Measurements from ENCODE around the gene MOCOS.

MOCOS gene

DNA sequence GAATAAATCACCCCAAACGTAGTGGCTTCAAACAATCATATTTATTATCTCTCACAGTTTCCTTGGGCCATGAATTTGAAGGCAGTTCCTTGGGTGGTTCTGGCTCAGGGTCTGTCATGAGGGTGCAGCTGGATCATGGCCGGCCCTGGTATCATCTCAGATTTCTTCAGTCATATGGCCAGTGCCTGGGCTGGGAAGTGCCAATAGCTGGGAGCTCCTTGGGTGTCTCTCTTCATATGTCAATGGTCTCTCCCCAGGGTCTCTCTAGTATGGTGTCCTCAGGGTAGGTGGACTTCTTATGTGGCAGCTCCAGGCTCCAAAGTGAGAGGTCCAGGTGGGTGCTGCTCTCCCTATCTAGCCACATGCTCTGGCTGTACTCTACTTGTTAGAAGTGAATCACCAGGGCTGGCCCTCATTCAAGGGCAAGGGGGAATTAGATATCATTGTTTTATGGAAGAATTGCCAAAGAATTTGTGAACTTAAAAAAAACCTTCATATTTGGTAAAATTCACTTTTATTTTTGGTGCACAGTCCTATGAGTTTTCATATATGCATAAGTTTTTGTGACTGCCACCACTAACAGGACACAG is 125.6 kb downstream of the MOCOS start:
- no peaks in the 10 kb centered on the region for H3K4me1 ChIP-seq (ENCODE audit: insufficient read depth, low read length, severe bottlenecking)
- H3K27me3 ChIP-seq (ENCODE audit: insufficient read depth, low read length) = no peaks in the 10 kb centered on the region
- H3K4me3 ChIP-seq (ENCODE audit: low read depth, low read length, poor library complexity, severe bottlenecking) = no peak overlapping the region
- no peaks in the 10 kb centered on the region for H3F3A ChIP-seq (ENCODE audit: insufficient read depth, low read length)
- no peaks in the 10 kb centered on the region for H3K9me2 ChIP-seq (ENCODE audit: low read depth, low read length)
- no peaks in the 10 kb centered on the region for H4K20me1 ChIP-seq (ENCODE audit: insufficient read depth, low read length)
- H3K4me2 ChIP-seq (ENCODE audit: low read length) = no peak overlapping the region
- no peaks in the 10 kb centered on the region for H3K9me3 ChIP-seq (ENCODE audit: low read length)
- no peaks in the 10 kb centered on the region for H3K79me2 ChIP-seq (ENCODE audit: insufficient read depth, low read length)
- H3K36me3 ChIP-seq (ENCODE audit: insufficient read depth, low read length) = no peaks in the 10 kb centered on the region
- no peak for TF ChIP-seq EZH2 (IDR thresholded peaks at IDR 0.05; ENCODE audit: borderline replicate concordance, low read length)
- TF ChIP-seq, protein P1, sequence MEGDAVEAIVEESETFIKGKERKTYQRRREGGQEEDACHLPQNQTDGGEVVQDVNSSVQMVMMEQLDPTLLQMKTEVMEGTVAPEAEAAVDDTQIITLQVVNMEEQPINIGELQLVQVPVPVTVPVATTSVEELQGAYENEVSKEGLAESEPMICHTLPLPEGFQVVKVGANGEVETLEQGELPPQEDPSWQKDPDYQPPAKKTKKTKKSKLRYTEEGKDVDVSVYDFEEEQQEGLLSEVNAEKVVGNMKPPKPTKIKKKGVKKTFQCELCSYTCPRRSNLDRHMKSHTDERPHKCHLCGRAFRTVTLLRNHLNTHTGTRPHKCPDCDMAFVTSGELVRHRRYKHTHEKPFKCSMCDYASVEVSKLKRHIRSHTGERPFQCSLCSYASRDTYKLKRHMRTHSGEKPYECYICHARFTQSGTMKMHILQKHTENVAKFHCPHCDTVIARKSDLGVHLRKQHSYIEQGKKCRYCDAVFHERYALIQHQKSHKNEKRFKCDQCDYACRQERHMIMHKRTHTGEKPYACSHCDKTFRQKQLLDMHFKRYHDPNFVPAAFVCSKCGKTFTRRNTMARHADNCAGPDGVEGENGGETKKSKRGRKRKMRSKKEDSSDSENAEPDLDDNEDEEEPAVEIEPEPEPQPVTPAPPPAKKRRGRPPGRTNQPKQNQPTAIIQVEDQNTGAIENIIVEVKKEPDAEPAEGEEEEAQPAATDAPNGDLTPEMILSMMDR (IDR thresholded peaks at IDR 0.05; ENCODE audit: low read length) = no peak
- H3K27ac ChIP-seq (ENCODE audit: low read depth, low read length, poor library complexity, severe bottlenecking) = no peak overlapping the region
- no peak overlapping the region for H3K9ac ChIP-seq (ENCODE audit: low read length)
- H2AFZ ChIP-seq (ENCODE audit: low read length) = no peak overlapping the region

DNA sequence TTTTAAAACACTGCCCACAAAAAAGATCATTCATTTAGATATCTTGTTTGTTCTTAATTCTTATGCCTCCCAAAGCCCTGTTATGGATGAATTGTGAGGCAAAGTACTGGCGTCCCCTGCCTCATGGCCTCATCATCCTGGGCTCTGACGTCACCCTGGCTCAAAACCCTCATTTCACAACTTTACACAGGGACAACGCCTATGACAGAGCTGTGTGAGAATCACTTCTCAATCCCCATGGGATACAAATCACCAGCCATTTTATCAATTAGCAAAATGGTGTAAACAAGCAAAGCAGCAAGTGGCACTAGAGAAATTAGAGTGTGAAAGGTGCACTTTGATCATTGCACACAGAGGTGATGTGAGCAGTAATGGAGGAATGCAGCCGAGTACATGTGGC is 126.8 kb downstream of the MOCOS start:
- H3K9me3 ChIP-seq (ENCODE audit: low read length) = no peaks in the 10 kb centered on the region
- no peaks in the 10 kb centered on the region for H4K20me1 ChIP-seq (ENCODE audit: insufficient read depth, low read length)
- H3F3A ChIP-seq (ENCODE audit: insufficient read depth, low read length) = no peaks in the 10 kb centered on the region
- no peak overlapping the region for H3K27ac ChIP-seq (ENCODE audit: low read depth, low read length, poor library complexity, severe bottlenecking)
- H3K79me2 ChIP-seq (ENCODE audit: insufficient read depth, low read length) = no peaks in the 10 kb centered on the region
- no peak overlapping the region for H3K4me2 ChIP-seq (ENCODE audit: low read length)
- H3K4me3 ChIP-seq (ENCODE audit: low read depth, low read length, poor library complexity, severe bottlenecking) = no peak overlapping the region
- TF ChIP-seq, protein P1 (IDR thresholded peaks at IDR 0.05; ENCODE audit: low read length) = no peak
- TF ChIP-seq EZH2 (IDR thresholded peaks at IDR 0.05; ENCODE audit: borderline replicate concordance, low read length) = no peak
- H3K27me3 ChIP-seq (ENCODE audit: insufficient read depth, low read length) = no peaks in the 10 kb centered on the region
- no peaks in the 10 kb centered on the region for H3K9me2 ChIP-seq (ENCODE audit: low read depth, low read length)
- H2AFZ ChIP-seq (ENCODE audit: low read length) = no peak overlapping the region
- no peaks in the 10 kb centered on the region for H3K36me3 ChIP-seq (ENCODE audit: insufficient read depth, low read length)
- no peak overlapping the region for H3K9ac ChIP-seq (ENCODE audit: low read length)
- no peaks in the 10 kb centered on the region for H3K4me1 ChIP-seq (ENCODE audit: insufficient read depth, low read length, severe bottlenecking)

DNA sequence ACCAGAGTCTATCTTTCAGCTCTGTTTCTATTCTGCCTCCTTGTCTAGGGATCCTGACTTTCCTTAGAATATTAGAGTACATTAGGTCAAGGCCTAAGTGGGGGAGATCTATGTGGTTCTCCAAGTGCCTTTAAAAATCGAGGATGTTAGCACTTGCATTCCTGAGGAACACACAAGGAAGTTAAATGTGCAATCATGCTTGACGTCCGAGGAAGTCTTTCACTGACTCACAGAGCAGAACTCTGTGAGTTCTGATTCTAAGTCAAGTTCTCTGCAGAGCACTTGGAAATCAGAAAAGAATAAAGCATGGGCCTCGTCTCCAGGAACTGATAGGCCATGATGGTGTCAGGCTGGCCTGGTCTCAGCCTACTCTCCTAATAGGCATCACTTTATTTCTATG is 127.5 kb downstream of the MOCOS start:
- H3K4me1 ChIP-seq (ENCODE audit: insufficient read depth, low read length, severe bottlenecking) = no peaks in the 10 kb centered on the region
- H2AFZ ChIP-seq (ENCODE audit: low read length) = no peak overlapping the region

More for the DNA sequence above, 127.5 kb downstream of the MOCOS start:
- Histone ChIP-seq H3K4me2 (ENCODE audit: low read length) (no peak overlapping the region), H3K27me3 (ENCODE audit: insufficient read depth, low read length) (no peaks in the 10 kb centered on the region), H3K36me3 (ENCODE audit: insufficient read depth, low read length) (no peaks in the 10 kb centered on the region), H3K27ac (ENCODE audit: low read depth, low read length, poor library complexity, severe bottlenecking) (no peak overlapping the region), H3K9ac (ENCODE audit: low read length) (no peak overlapping the region), H4K20me1 (ENCODE audit: insufficient read depth, low read length) (no peaks in the 10 kb centered on the region), H3K4me3 (ENCODE audit: low read depth, low read length, poor library complexity, severe bottlenecking) (no peak overlapping the region), H3K9me2 (ENCODE audit: low read depth, low read length) (no peaks in the 10 kb centered on the region), H3F3A (ENCODE audit: insufficient read depth, low read length) (no peaks in the 10 kb centered on the region), H3K79me2 (ENCODE audit: insufficient read depth, low read length) (no peaks in the 10 kb centered on the region), H3K9me3 (ENCODE audit: low read length) (no peaks in the 10 kb centered on the region)
- no peak for TF ChIP-seq EZH2 (IDR thresholded peaks at IDR 0.05; ENCODE audit: borderline replicate concordance, low read length)
- TF ChIP-seq, protein P1 (IDR thresholded peaks at IDR 0.05; ENCODE audit: low read length) = no peak

Measured in OCI-LY1 (cell line).